ENCODE results near the gene C8B. TPM values are rescaled to one million over a fixed set of nuclear protein-coding genes. Genes with fewer than 3 reads are reported as not detected.

The C8B gene
- total and polyA plus RNA-seq, 2 of the 13 experiments (the other 11 are each of a cell fraction or from before 2014, with no cell fraction given): 8.4 to 11.3 TPM

GRCh38 chr1:56967900-56968832, 2.4 kb upstream of the C8B start (continued):
- TF ChIP-seq ZBTB46 (CRISPR knock-in tag; IDR thresholded peaks at IDR 0.05; ENCODE audit: borderline replicate concordance) (no peak), ZEB1 (IDR thresholded peaks at IDR 0.05; ENCODE audit: insufficient replicate concordance, low read depth) (no peak), KDM5B (CRISPR knock-in tag; IDR thresholded peaks at IDR 0.05; ENCODE audit: borderline replicate concordance) (no peak), ZBTB7B (CRISPR knock-in tag; IDR thresholded peaks at IDR 0.05) (0 out of 2 replicates have a peak, but pooled peaks have one; percentile 35), TARDBP (CRISPR knock-in tag; IDR thresholded peaks at IDR 0.05) (no peak), ZBTB38 (CRISPR knock-in tag; IDR thresholded peaks at IDR 0.05) (peak; percentile 56; the same call in 1 of the 2 replicates), ZNF687 (CRISPR knock-in tag; IDR thresholded peaks at IDR 0.05) (peak; percentile 55; the same call in 1 of the 2 replicates), MIER2 (CRISPR knock-in tag; IDR thresholded peaks at IDR 0.05) (peak; percentile 21; the same call in 1 of the 2 replicates), SOX6 (IDR thresholded peaks at IDR 0.05) (no peak), SOX6 (CRISPR knock-in tag; IDR thresholded peaks at IDR 0.05) (peak; percentile 44), RERE (CRISPR knock-in tag; IDR thresholded peaks at IDR 0.05; ENCODE audit: low read depth) (no peak), FIP1L1 (IDR thresholded peaks at IDR 0.05; ENCODE audit: borderline replicate concordance, insufficient read depth, low read depth, low read length) (no peak), FOSL2 (CRISPR knock-in tag; IDR thresholded peaks at IDR 0.05) (peak; percentile 39), ZSCAN21 (CRISPR knock-in tag; IDR thresholded peaks at IDR 0.05; ENCODE audit: borderline replicate concordance) (no peak), RFX1 (IDR thresholded peaks at IDR 0.05) (no peak), ZBTB14 (CRISPR knock-in tag; IDR thresholded peaks at IDR 0.05) (no peak)

All from HepG2 (cell line).